Cardiac muscle cell (in vitro differentiated cells and primary cell): ENCODE data around the gene OR5AK2. TPM values are rescaled to one million over a fixed set of nuclear protein-coding genes. Genes with fewer than 3 reads are reported as not detected.

Experiments
- DNase-seq, 2 donors: peaks; one replicate each; pipeline versions ENCODE4 v3.0.0 to v3.0.0-alpha.2; 2010 to 2017; ENCODE audit warnings: low read depth in 1 of 2, low spot score in 1 of 2
- H3K27ac ChIP-seq: fragments of 200-600 bp; sonication (generic); 2 replicates; pipeline ENCODE4 v1.5.1; 2016
- H3K27me3 ChIP-seq: fragments of 200-600 bp; sonication (generic); 2 replicates; pipeline ENCODE4 v1.6.0; 2016; ENCODE audit warnings: control low read depth
- H3K36me3 ChIP-seq: fragments of 200-600 bp; sonication (generic); 2 replicates; pipeline ENCODE4 v1.5.1; 2016; ENCODE audit warnings: control low read depth
- H3K4me1 ChIP-seq: fragments of 200-600 bp; sonication (generic); 2 replicates; pipeline ENCODE4 v1.8.1; 2017; ENCODE audit warnings: low read depth, mild to moderate bottlenecking, mixed run types
- H3K4me3 ChIP-seq: fragments of 200-600 bp; sonication (generic); 2 replicates; pipeline ENCODE4 v1.5.1; 2016; ENCODE audit warnings: mild to moderate bottlenecking
- H3K9me3 ChIP-seq: fragments of 200-600 bp; sonication (generic); 2 replicates; pipeline ENCODE4 v1.5.1; 2017; ENCODE audit warnings: low read depth, mild to moderate bottlenecking, control low read depth
- polyA plus RNA-seq: library from polyadenylated mRNA; unstranded; fragments of >200 nt; fragmentation: Nextera tagmentation; extraction: Ambion mirVana; gene quantifications from 2 replicates; pipeline ENCODE4 v1.2.1, GENCODE V29; 2016
- total RNA-seq: library from RNA; depleted of rRNA; stranded (reverse); fragments of >200 nt; gene quantifications from 2 replicates; pipeline ENCODE4 v1.2.3, GENCODE V29; 2016
- TF ChIP-seq, protein P1 (sequence below): IDR thresholded peaks from 2 replicates; pipeline ENCODE4 v1.5.1; 2012; ENCODE audit warnings: low read depth, mild to moderate bottlenecking, low read length

The OR5AK2 gene
- total and polyA plus RNA-seq, 2 experiments from 2014 or later, result not detected

DNA sequence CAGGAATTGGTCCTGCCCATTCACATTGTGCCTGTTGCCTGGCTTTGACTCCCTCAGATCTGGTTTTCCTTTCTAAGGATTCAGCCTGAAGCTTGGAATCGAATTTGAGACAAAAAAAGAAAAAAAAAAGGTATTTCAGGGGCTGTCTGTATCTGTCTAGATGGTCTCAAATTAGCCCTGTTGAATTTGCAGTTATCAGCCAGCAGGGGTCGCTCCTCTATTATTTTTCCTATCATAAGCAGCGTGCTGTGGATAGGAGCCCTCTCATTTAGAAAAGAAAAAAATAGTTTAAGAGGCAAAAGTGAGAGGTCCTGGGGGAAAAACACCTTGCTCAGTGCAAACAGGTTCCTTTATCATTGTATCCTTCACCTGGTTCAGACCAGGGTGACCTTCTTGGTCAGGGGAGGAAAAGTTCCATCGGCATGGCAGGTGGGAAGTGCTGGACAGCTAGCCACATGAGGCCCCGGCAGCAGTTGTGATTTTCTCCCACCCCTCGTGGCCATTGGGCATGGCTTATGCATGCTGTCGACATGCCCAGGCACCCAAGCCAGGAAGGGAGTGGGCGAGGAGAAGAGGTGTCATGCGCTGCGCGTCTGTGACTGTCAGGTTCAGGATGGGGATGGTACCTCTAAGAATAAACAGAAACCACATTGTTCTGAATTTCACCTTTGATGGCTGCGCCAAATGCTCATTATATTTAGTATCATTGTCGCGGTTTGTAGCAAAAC lies 13.1 kb downstream of the OR5AK2 start:
- no peak overlapping the region for H3K4me3 ChIP-seq
- DNase-seq, result peak in 1 of 2 donors; percentile 14
- no peaks in the 10 kb centered on the region for H3K4me1 ChIP-seq
- H3K9me3 ChIP-seq, result no peaks in the 10 kb centered on the region
- no peaks in the 10 kb centered on the region for H3K27me3 ChIP-seq
- no peaks in the 10 kb centered on the region for H3K36me3 ChIP-seq
- no peak overlapping the region for H3K27ac ChIP-seq
- TF ChIP-seq, protein P1, sequence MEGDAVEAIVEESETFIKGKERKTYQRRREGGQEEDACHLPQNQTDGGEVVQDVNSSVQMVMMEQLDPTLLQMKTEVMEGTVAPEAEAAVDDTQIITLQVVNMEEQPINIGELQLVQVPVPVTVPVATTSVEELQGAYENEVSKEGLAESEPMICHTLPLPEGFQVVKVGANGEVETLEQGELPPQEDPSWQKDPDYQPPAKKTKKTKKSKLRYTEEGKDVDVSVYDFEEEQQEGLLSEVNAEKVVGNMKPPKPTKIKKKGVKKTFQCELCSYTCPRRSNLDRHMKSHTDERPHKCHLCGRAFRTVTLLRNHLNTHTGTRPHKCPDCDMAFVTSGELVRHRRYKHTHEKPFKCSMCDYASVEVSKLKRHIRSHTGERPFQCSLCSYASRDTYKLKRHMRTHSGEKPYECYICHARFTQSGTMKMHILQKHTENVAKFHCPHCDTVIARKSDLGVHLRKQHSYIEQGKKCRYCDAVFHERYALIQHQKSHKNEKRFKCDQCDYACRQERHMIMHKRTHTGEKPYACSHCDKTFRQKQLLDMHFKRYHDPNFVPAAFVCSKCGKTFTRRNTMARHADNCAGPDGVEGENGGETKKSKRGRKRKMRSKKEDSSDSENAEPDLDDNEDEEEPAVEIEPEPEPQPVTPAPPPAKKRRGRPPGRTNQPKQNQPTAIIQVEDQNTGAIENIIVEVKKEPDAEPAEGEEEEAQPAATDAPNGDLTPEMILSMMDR, result peak; percentile 41

DNA sequence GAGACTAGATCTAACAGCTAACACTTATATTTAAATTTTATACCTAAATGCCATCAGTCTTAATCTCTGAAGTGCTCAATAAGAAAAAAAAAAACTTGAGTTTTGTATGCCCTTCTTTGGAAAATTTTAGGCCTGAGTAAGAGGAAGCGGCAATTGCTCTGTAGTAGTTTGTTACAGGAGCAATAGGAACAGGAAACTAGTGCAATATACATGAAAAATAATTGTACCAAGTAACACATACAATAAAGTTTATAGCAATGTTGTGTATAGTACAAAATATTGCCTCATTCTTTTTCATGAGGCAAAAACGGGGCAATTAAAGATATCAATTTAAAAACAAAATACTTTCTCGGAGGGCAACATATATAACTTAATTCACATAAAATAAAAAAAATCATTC lies 19.7 kb downstream of the OR5AK2 start:
- H3K27me3 ChIP-seq, result no peaks in the 10 kb centered on the region
- no peak for DNase-seq
- no peaks in the 10 kb centered on the region for H3K4me1 ChIP-seq
- TF ChIP-seq, protein P1, result no peak
- H3K36me3 ChIP-seq, result no peaks in the 10 kb centered on the region
- no peak overlapping the region for H3K4me3 ChIP-seq
- no peaks in the 10 kb centered on the region for H3K9me3 ChIP-seq
- H3K27ac ChIP-seq, result no peak overlapping the region

DNA sequence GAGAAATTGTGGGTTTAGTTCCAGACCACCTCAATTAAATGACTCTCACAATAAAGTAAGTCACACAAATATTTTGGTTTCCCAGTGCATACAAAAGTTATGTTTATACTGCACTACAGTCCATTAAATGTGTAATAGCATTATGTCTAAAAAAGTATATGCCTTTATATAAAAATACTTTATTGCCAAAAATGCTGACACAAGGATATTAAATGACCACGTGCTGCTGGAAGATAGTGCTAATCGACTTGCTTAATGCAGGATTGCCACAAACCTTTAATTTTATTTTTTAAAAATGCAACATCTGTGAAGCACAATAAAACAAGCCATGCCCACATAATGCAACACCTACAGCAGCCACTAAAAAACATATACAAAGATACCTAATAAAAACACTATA lies 27.0 kb downstream of the OR5AK2 start:
- TF ChIP-seq, protein P1, result no peak
- Histone ChIP-seq H3K27ac (no peak overlapping the region), H3K9me3 (no peaks in the 10 kb centered on the region), H3K4me1 (no peaks in the 10 kb centered on the region), H3K4me3 (no peak overlapping the region), H3K27me3 (no peaks in the 10 kb centered on the region), H3K36me3 (no peaks in the 10 kb centered on the region)
- DNase-seq, result no peak

DNA sequence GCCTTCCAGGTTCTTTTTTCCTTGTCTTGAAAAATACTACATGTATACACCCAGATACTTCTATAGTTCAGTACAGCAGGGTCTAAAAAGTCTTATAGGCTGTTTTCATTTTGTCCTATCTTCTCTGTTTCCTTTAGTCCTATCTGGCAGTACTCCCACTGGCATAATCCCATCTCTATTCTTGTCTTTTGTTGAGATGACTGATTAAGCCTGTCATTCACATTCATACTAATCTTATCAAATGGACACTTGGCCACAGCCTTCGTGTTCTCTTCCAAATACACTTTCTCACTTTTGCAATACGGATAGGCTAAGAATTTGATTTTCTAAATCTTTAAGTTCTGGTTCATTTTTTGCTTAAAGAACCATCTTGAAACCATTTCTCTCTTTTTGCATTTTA lies 42.8 kb downstream of the OR5AK2 start:
- Histone ChIP-seq H3K27me3 (no peaks in the 10 kb centered on the region), H3K36me3 (no peaks in the 10 kb centered on the region), H3K27ac (no peak overlapping the region), H3K4me3 (no peak overlapping the region), H3K9me3 (no peaks in the 10 kb centered on the region), H3K4me1 (no peaks in the 10 kb centered on the region)
- TF ChIP-seq, protein P1, result no peak
- DNase-seq, result peak in 1 of 2 donors; percentile 74

Other genes starting within 250 kb of the OR5AK2 start
- not detected in 2 replicates for gene OR9G4, start 240.2 kb upstream of the OR5AK2 start, total RNA-seq
- gene OR9G4, start 240.2 kb upstream of the OR5AK2 start, polyA plus RNA-seq, result not detected in 2 replicates
- gene LRRC55, start 193.0 kb downstream of the OR5AK2 start, total RNA-seq, result 0.11 and 0.21 TPM in 2 replicates
- 0.12 TPM in 1 of 2 replicates, not detected in the other for gene LRRC55, start 193.0 kb downstream of the OR5AK2 start, polyA plus RNA-seq
- 9.8 and 16.0 TPM in 2 replicates for gene APLNR, start 248.3 kb downstream of the OR5AK2 start, total RNA-seq
- gene APLNR, start 248.3 kb downstream of the OR5AK2 start, polyA plus RNA-seq, result 7.2 and 13.6 TPM in 2 replicates